AML-193 (cell line): Measurements from ENCODE around the gene CXCL17.

Source experiments
- DNase-seq, 2 experiments: peaks; one replicate each; lab custom pipeline; 2025; lab: John Stamatoyannopoulos, UW

CXCL17 gene

DNA sequence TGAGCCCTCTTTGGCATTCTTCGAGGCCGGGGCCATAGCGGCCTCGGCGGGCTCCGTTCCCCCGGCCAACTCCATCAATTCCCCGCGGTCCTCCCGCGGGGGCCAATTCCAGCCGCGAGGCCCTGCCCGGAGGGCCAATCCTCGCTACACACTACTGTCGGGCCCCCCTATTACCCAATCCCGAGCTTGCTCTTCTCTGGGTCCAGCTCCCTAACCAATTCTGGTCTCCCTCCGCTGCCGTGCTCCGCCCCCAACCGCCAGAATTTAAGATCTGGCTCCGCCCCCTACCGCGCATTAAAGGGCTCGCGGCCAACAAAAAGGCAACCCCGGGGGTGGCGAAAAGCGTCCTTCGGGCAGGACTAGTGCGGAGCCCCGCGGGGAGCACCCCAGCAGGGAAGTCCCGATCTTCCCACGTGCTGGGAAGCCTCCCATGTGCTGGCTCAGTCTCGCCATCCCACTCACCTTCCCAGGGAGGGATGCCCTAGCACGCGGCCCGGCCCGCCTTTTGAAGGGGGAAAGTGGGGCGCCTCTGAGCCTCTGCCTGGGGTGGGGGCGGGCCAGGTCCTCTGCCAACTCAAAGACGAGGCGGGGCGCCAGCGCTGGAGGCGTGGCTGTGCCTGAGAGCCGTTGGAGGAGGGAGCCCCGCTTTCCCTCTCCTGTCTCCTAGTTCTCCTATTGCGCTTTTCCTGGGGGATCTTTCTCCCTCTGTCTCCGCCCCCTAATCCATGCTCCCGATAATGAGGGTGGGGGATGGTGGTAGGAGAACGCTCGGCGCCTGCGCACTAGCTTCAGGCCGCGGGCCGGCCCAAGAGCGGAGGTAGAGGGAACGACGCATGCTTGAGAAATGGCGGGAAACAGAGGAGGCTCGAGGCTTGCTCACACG, 19.0 kb downstream of the CXCL17 start:
- DNase-seq = peak; percentile 91 to 93

DNA sequence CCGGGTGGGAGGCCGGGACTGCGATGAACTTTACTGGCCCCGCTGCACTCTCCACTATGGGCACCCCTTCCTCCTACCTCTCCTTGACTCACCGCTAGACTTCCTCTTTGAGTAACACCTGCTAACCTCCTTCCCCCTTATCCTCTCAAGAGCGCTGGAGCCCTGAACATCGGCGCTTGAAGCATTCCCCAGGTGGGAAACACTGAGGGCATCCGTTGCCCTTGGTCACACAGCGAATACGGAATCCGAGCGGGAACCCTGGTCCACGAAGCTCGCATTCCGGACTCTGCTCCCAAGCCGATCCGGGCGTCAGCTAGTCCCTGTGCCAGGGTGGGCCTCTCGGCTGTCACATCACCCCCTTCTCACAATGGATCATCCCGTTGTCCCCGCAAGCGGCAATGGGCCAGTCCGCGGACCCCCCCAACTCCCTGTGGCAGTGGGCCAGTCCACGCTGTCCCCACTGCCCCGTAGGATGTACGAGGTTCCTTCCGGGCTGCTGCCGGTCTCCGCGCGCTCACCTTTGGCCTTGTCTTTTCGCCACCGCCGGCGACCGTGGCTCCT, 19.8 kb downstream of the CXCL17 start:
- DNase-seq = no peak

DNA sequence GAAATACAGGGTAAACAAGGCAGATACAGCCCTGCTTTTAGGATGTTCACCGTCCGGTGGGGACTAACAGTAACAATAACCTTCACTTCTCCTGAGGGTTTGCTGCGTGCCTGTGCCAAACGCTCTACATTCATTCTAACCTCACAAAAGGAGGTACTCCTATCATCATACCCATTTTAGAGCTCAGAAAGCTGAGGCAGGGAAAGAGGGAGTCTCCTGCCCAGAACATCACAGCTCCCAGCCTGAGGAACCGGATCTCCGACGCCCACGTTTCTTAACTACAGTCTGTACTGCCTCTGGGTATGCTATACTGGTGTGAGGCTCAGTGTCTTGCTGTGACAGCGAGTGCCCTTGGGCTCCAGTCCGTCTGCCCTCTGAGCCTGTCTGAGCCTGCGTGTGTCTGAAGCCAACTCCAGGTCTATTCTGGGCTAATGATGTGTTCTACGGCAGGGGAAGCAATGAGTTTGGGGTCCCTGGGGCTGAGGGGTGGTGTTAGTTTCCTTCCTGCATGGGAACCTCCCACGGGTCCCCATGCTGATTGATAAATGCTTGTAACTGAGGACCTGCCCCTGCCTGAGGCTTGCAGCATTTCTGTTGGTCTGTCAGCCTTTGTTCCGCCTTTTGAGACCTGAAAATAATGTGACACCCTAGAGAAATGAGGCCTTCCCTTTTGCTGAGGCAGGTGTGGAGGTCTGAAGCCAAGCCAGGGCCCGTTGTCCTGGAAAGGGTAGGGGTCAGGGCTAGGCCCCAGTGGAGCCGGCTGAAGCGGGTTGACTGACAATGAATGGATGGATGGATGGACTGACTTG, 20.4 kb downstream of the CXCL17 start:
- peak; percentile 22 to 31 for DNase-seq

GRCh38 chr19:42421591-42422031, 21.1 kb downstream of the CXCL17 start:
- DNase-seq = no peak

- peak; percentile 21 to 45 for DNase-seq
Measured at GRCh38 chr19:42421101-42421500, 21.6 kb downstream of the CXCL17 start.

GRCh38 chr19:42420055-42420544, 22.6 kb downstream of the CXCL17 start:
- DNase-seq = peak; percentile 76 to 78

- no peak for DNase-seq
Measured at GRCh38 chr19:42419309-42419708, 23.4 kb downstream of the CXCL17 start.

GRCh38 chr19:42412661-42413076, 30.1 kb downstream of the CXCL17 start:
- DNase-seq = no peak

DNA sequence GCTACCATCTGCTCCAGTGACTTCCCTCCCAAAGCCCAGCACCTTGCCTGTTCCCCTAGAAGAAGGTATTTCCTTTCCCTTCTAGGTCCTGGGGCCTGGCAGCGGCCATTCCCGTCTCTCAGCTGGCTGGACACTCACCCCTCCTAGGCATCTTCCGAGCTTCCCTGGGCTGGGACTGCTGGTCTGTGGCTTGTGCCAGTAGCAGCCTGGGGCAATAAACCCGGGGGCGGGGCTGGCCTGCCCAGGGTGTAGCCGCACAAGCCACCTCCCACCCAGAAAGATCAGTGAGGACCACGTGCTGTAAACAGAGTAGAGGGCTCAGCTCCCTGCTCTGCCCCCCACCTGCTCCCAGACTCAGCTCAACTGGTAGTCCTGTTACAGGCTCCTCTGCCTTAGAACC, 30.5 kb downstream of the CXCL17 start:
- no peak for DNase-seq

DNA sequence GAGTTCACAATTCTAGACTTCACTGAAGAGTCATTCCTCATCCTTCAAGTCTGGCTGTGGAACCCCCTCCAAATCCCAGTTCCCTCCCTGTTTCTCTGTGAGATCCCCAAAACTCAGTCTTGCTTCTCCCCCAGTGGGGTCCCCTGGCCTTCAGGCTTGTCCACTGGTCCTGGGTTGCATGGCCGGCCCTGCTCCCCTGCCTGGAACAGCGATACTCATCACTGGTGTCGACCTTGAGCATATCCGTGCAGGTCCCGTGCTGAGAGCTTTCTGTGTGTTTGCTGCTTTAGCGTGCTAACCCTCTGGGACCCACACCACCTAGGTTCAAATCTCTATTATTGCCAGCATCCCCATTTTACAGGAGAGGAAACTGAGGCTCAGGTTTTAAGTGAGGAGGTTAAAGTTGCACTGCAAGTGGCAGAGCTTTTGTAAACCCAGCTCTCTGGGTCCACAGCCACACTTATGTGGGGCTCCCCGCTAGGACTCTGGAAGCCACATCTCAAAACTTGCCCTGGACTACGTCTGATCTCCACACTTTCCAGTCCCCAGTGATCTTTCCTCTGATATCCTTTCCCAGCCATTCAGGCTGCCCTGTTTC, 31.1 kb downstream of the CXCL17 start:
- no peak for DNase-seq

GRCh38 chr19:42410371-42410770, 32.4 kb downstream of the CXCL17 start:
- DNase-seq = no peak

DNA sequence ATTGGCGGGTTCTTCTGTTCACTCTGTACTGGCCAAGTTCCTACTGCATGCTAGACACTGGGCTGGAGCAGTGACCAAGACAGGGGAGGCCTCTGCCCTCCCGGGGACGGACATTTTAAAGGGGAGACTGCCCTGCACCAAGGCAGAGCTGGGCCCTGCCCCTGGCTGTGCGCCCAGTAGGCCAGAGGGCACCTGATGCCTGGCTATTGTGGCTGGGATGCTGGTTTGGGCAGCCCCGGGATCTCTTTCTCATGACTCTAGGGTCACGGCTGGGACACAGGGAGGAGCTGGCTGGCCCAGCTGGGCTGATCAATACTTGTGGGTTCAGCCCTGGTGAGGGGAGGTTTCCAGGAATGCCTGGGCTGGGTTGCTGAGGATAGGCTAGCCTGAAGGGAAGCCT, 33.3 kb downstream of the CXCL17 start:
- DNase-seq = no peak

DNA sequence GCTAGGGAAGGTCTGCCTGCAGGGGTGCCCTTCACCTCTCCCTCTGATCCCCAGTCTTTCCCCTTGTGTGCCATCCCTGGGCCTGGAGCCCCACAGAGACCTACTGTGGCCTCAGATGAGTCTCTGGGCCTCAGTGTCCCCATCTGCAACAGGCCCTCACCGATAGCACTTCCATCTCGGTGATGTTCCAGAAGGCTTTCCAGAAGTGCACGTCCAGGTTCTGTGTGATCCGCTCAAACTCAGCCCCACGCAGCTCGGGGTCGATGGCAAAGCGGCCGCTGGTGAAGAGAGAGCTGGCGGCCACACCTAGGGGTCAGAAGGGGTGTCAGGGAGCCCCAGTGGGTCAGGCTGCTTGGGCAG, 35.0 kb downstream of the CXCL17 start:
- DNase-seq = no peak

GRCh38 chr19:42407085-42407815, 35.5 kb downstream of the CXCL17 start:
- no peak for DNase-seq

DNA sequence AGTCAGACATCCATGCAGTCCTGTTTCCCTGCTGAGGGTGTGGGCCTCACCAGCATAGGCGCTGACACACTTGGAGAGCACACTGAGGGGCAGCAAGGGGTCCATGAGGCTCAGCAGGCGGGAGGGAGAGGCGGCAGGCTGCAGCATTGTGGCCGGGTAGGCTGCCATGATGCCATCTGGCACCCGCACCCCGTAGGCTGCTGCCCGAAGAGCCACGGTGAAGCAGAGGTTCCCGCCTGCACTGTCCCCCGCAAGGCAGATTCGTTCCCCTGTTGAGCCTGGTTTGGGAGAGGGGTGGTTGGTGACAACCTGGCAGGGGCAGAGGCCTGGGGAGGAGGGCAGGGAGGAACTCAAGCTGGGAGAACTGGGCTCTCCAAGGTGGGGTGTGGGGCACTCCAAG, 36.6 kb downstream of the CXCL17 start:
- DNase-seq = no peak

GRCh38 chr19:42403586-42403985, 39.2 kb downstream of the CXCL17 start:
- no peak for DNase-seq

- DNase-seq = no peak
Measured at GRCh38 chr19:42402376-42403116, 40.2 kb downstream of the CXCL17 start.

DNA sequence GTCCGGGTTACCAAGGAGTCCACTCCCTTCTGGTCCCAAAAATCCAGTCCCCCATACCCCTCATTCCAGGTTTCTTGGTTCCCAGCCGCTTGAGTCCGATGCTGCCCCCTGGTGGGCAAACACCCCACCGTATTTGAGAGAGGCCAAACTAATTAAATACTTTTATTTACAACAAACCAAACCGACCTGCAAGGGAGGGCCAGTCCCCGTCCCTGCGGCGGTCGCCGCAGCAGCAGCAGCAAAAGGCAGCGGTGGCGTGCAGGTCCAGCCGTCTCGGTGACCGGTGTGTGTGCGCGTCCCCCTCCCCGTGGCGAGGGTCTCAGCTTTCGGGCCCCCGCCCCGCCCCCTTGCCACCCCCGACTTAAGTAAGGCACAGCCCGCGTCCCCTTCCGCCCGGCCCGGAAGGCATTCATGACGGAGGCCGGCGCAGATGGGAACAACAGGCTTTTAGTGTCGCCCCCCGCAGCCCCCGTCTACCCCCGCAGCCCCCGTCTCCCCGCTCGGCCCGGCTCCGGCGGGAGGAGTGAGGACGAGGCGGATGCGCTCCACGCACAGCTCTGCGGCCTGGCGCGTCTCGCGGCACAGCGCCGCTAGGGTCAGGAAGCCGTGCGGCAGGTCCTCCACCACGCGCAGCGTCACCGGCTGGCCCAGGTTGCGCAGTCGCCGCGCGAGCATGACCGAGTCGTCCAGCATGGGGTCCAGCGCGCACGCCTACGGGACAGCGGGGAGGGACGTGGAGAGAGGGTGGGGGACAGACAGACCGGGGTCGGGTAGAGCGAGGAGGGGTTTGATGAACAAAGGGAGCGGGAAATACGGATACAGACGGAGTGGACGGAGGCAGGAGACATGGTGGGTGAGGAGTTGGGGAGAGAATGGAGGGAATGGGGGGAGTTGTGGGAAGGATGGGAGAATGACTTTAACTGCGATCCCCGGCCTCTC, 41.1 kb downstream of the CXCL17 start:
- peak; percentile 45 to 59 for DNase-seq

- DNase-seq = no peak
Measured at GRCh38 chr19:42400404-42400803, 42.3 kb downstream of the CXCL17 start.
